Trophoblast cell (in vitro differentiated cells and primary cell): ENCODE measurements around the gene PARL.

Experiments used
- DNase-seq, 2 donors: peaks; one replicate each; pipeline ENCODE4 v3.0.0-alpha.2; 2016
- H2AFZ ChIP-seq: 2 replicates; pipeline ENCODE4 v1.6.1; 2013; ENCODE audit warnings: low read length, moderate library complexity, mild to moderate bottlenecking; ENCODE audit not compliant: insufficient read depth, poor library complexity
- H2AK5ac ChIP-seq: 2 replicates; pipeline ENCODE4 v1.6.1; 2013; ENCODE audit warnings: mild to moderate bottlenecking, low read length
- H2BK120ac ChIP-seq: 2 replicates; pipeline ENCODE4 v1.6.1; 2013; ENCODE audit warnings: low read length, mild to moderate bottlenecking, moderate library complexity; ENCODE audit not compliant: insufficient read depth, poor library complexity
- H2BK12ac ChIP-seq: 2 replicates; pipeline ENCODE4 v1.6.1; 2013; ENCODE audit warnings: mild to moderate bottlenecking, low read length, moderate library complexity
- H2BK5ac ChIP-seq: 2 replicates; pipeline ENCODE4 v1.6.1; 2013; ENCODE audit warnings: low read length, low read depth, moderate library complexity, mild to moderate bottlenecking; ENCODE audit not compliant: poor library complexity
- H3K14ac ChIP-seq: 2 replicates; pipeline ENCODE4 v1.6.1; 2013; ENCODE audit warnings: mild to moderate bottlenecking, low read length
- H3K18ac ChIP-seq: 2 replicates; pipeline ENCODE4 v1.6.1; 2013; ENCODE audit warnings: mild to moderate bottlenecking, low read length
- H3K23ac ChIP-seq: 2 replicates; pipeline ENCODE4 v1.6.1; 2013; ENCODE audit warnings: low read length
- H3K27ac ChIP-seq: 2 replicates; pipeline ENCODE4 v1.5.1; 2013; ENCODE audit warnings: low read depth, mild to moderate bottlenecking, inconsistent platforms, low read length, moderate library complexity
- H3K27me3 ChIP-seq: 2 replicates; pipeline ENCODE4 v1.6.1; 2013; ENCODE audit warnings: inconsistent platforms, mild to moderate bottlenecking, low read length, moderate library complexity; ENCODE audit not compliant: insufficient read depth
- H3K36me3 ChIP-seq, 2 experiments: 1 replicate in 1 of 2; 2 replicates in 1 of 2; pipeline ENCODE4 v1.6.1; 2013; ENCODE audit warnings: low read length in 2 of 2, mild to moderate bottlenecking in 2 of 2, moderate library complexity in 1 of 2; ENCODE audit not compliant: insufficient read depth in 2 of 2, control insufficient read depth in 1 of 2
- H3K4ac ChIP-seq: 2 replicates; pipeline ENCODE4 v1.6.1; 2013; ENCODE audit warnings: low read depth, mild to moderate bottlenecking, low read length, moderate library complexity
- H3K4me1 ChIP-seq, 2 experiments: 1 replicate in 1 of 2; 2 replicates in 1 of 2; pipeline ENCODE4 v1.6.1; 2013; ENCODE audit warnings: low read length in 2 of 2, mild to moderate bottlenecking in 2 of 2, moderate library complexity in 1 of 2; ENCODE audit not compliant: insufficient read depth in 2 of 2, control insufficient read depth in 1 of 2
- H3K4me2 ChIP-seq: 2 replicates; pipeline ENCODE4 v1.6.1; 2013; ENCODE audit warnings: inconsistent platforms, mild to moderate bottlenecking, low read length, moderate library complexity
- H3K4me3 ChIP-seq: 2 replicates; pipeline ENCODE4 v1.5.1; 2013; ENCODE audit warnings: mild to moderate bottlenecking, low read depth, low read length, inconsistent platforms
- H3K79me1 ChIP-seq: one replicate; pipeline ENCODE4 v1.6.1; 2013; ENCODE audit warnings: low read length
- H3K79me2 ChIP-seq: 2 replicates; pipeline ENCODE4 v1.6.1; 2013; ENCODE audit warnings: low read length, mild to moderate bottlenecking; ENCODE audit not compliant: control insufficient read depth, insufficient read depth, poor library complexity
- H3K9ac ChIP-seq: 2 replicates; pipeline ENCODE4 v1.6.1; 2013; ENCODE audit warnings: mild to moderate bottlenecking, low read length
- H3K9me3 ChIP-seq: 2 replicates; pipeline ENCODE4 v1.6.1; 2013; ENCODE audit warnings: low read depth, mild to moderate bottlenecking, control low read depth, inconsistent platforms, low read length; ENCODE audit not compliant: insufficient read depth
- H4K12ac ChIP-seq: 2 replicates; pipeline ENCODE4 v1.6.1; 2013; ENCODE audit warnings: low read depth, mild to moderate bottlenecking, low read length, moderate library complexity
- H4K8ac ChIP-seq: 2 replicates; pipeline ENCODE4 v1.6.1; 2013; ENCODE audit warnings: low read depth, mild to moderate bottlenecking, low read length, moderate library complexity
- H4K91ac ChIP-seq: one replicate; pipeline ENCODE4 v1.6.1; 2013; ENCODE audit warnings: low read depth, mild to moderate bottlenecking, low read length, moderate library complexity
- WGBS: extraction: QIAGEN DNeasy Blood & Tissue Kit; methylation state at CpG from one replicate; pipeline ENCODE4 v1.1.7; 2013; ENCODE audit warnings: missing lambda C conversion rate; ENCODE audit not compliant: insufficient read length, insufficient coverage; ENCODE audit errors: extremely low coverage; 5-methylcytosine and 5-hydroxymethylcytosine counted together

Gene PARL

DNA sequence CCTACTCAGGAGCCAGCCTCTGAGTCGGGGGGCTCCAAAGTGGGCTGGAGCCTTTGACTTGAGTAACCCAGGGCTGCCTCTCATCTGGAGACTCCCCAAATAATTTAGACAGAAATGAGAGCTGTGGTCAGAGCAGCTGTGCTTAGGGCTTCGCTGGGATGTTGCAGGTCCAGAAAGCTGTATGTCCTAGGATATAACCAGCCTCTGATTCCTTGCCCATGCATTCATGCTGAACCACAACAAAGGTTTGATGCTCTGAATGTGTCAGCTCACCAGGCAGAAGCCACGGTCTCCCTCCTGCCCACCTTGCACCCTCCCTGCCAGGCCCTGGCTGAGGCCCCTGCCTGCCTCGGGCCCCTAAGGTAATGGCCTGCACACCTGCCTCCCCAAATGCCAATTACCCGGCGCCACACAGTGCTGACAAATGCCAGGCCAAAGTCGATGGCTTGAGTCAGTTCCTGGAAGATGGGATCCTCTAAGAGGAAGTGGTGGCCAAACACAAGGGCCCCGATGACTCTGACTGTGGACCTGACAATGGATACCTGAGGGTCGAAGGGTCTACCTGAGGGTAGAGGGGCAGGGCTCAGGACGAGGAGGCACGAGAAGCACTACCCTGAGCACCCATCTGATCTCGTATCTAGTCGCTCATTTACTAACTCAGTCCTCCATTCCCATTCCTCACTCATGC, 21.7 kb upstream of the PARL start:
- Histone ChIP-seq H3K79me1 (no peaks in the 10 kb centered on the region), H3K79me2 (no peaks in the 10 kb centered on the region), H2BK12ac (no peak overlapping the region), H3K14ac (no peak overlapping the region), H3K9me3 (peaks cover 2% of the 10 kb centered on the region), H3K4me2 (no peak overlapping the region), H4K12ac (no peak overlapping the region), H3K4me1 (no peaks in the 10 kb centered on the region), H3K27ac (no peak overlapping the region), H2AFZ (no peak overlapping the region), H2BK120ac (no peak overlapping the region), H3K23ac (no peak overlapping the region), H2AK5ac (no peak overlapping the region), H3K27me3 (no peaks in the 10 kb centered on the region), H4K91ac (no peak overlapping the region), H3K4ac (no peak overlapping the region), H3K9ac (no peak overlapping the region), H3K36me3 (no peaks in the 10 kb centered on the region), H2BK5ac (no peak overlapping the region), H3K4me3 (no peak overlapping the region), H4K8ac (no peak overlapping the region), H3K18ac (no peak overlapping the region)
- no CpG with 5 or more reads among the region's 13 CpGs for WGBS
- no peak for DNase-seq

DNA sequence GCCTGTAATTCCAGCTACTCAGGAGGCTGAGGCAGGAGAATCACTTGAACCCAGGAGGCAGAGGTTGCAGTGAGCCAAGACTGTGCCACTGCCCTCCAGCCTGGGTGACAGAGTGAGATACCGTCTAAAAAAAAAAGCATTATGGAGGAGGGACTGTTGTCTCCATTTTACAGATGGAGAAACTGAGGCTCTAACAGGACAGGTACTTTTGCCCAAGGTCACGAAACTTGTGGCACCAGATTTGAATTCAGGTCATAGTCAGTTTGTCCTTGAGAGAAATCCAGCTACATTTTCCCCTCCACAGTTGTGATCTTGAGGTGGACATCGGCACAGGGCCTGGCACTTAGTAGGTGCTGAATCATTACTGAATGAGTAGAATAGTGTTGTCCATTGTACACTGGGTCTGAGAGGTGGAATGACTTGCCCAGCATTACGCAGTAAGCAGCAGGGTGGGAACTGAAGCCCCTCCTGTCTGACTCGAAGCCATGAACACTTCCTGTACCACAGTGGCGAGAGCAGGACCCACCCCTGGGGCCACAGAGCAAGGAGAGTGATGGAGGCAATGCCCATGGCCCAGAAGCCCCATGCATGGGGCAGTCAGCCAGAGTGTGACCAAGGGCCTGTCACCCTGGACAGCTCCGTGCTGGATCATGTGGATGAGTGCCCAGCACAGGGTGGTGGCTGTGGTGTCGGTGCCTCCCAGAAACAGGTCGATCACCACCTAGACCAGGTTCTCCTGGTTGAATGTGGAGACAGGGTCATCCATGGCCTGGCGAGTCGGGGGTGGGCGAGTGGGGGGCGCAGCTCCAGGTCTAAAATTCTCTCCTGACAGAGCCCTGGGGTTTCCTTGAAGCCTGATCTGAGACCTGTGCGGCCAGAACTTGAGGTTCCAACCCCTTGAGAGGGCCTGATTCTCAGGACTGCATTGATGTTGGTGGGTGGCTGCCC, 20.4 kb upstream of the PARL start:
- H3K79me2 ChIP-seq, result no peaks in the 10 kb centered on the region
- H3K14ac ChIP-seq, result no peak overlapping the region
- no peak overlapping the region for H3K4me3 ChIP-seq
- H4K12ac ChIP-seq, result no peak overlapping the region
- H2BK12ac ChIP-seq, result no peak overlapping the region
- no peak overlapping the region for H2AK5ac ChIP-seq
- H3K4me1 ChIP-seq, result no peaks in the 10 kb centered on the region
- no peak overlapping the region for H3K18ac ChIP-seq
- peaks cover 3% of the 10 kb centered on the region for H3K9me3 ChIP-seq
- H4K8ac ChIP-seq, result no peak overlapping the region
- H3K36me3 ChIP-seq, result no peaks in the 10 kb centered on the region
- H3K27ac ChIP-seq, result no peak overlapping the region
- H3K4ac ChIP-seq, result no peak overlapping the region
- no peak overlapping the region for H2BK120ac ChIP-seq
- H3K23ac ChIP-seq, result no peak overlapping the region
- H2BK5ac ChIP-seq, result no peak overlapping the region
- no peaks in the 10 kb centered on the region for H3K27me3 ChIP-seq
- no peak overlapping the region for H2AFZ ChIP-seq
- no peak overlapping the region for H3K4me2 ChIP-seq
- H3K79me1 ChIP-seq, result no peaks in the 10 kb centered on the region
- WGBS, result no CpG with 5 or more reads among the region's 14 CpGs
- DNase-seq, result no peak
- no peak overlapping the region for H3K9ac ChIP-seq
- no peak overlapping the region for H4K91ac ChIP-seq

DNA sequence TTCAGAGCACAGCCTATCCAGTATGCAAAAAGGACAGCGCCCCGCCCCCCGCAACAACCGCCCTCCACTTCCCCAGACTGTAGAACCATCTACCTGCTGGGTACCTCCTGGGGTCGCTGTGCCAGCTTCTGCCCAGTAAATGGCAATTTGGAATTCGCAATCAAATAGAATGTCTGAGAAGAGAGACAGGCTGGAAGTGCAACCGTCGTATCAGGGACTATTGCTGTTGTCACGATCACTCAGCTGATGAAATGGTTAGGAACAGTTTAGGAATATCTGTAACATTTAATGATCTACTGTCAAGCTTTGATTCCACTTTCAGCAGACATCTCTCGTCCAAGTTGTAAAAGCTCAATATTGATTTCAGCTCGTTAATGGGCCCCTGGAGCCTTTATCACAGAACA, 13.3 kb upstream of the PARL start:
- Histone ChIP-seq H3K36me3 (no peaks in the 10 kb centered on the region), H4K91ac (no peak overlapping the region), H3K18ac (no peak overlapping the region), H3K4me2 (no peak overlapping the region), H3K79me1 (no peaks in the 10 kb centered on the region), H3K14ac (no peak overlapping the region), H3K4me3 (no peak overlapping the region), H2BK120ac (no peak overlapping the region), H3K23ac (no peak overlapping the region), H2AFZ (no peak overlapping the region), H2BK12ac (no peak overlapping the region), H2AK5ac (no peak overlapping the region), H3K9me3 (peaks cover 2% of the 10 kb centered on the region), H3K79me2 (no peaks in the 10 kb centered on the region), H3K4ac (no peak overlapping the region), H3K9ac (no peak overlapping the region), H4K8ac (no peak overlapping the region), H2BK5ac (no peak overlapping the region), H3K27ac (no peak overlapping the region), H4K12ac (no peak overlapping the region), H3K4me1 (no peaks in the 10 kb centered on the region), H3K27me3 (no peaks in the 10 kb centered on the region)
- DNase-seq, result no peak
- no CpG with 5 or more reads among the region's 11 CpGs for WGBS

DNA sequence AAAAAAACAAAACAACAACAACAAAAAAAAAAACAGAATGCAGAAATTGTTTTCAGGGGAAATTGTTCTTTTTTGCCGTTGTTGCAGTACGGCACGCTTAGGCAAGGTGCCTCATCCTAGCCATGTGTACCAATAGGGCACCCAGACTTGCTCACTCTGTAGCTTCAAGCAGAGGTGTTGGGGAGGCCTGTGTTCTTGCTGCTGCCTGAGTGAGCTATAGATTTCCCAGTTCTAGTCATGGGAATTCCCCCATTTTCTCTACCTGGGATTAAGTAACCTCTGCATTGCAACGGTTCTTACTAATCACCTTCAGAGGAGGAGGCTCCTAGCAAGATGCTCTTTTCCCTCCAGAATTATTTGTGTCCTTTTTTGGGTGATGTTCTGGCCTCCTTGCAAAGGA, 12.9 kb upstream of the PARL start:
- Histone ChIP-seq H3K14ac (no peak overlapping the region), H2BK5ac (no peak overlapping the region), H4K91ac (no peak overlapping the region), H3K4ac (no peak overlapping the region), H2AK5ac (no peak overlapping the region), H3K4me2 (no peak overlapping the region), H3K4me3 (no peak overlapping the region), H3K9ac (no peak overlapping the region), H3K36me3 (no peaks in the 10 kb centered on the region), H3K27me3 (no peaks in the 10 kb centered on the region), H2AFZ (no peak overlapping the region), H3K23ac (no peak overlapping the region), H4K8ac (no peak overlapping the region), H2BK120ac (no peak overlapping the region), H2BK12ac (no peak overlapping the region), H3K9me3 (peaks cover 2% of the 10 kb centered on the region), H3K79me2 (no peaks in the 10 kb centered on the region), H3K79me1 (no peaks in the 10 kb centered on the region), H4K12ac (no peak overlapping the region), H3K27ac (no peak overlapping the region), H3K4me1 (no peaks in the 10 kb centered on the region), H3K18ac (no peak overlapping the region)
- WGBS, result no CpG with 5 or more reads among the region's 4 CpGs
- no peak for DNase-seq
